Left ventricle myocardium inferior (tissue), 1 donor: Measurements from ENCODE around the gene SND1. TPM values are rescaled to one million over a fixed set of nuclear protein-coding genes. Genes with fewer than 3 reads are reported as not detected.
A peak's percentile ranks its signal among the peaks of the same experiment; 100 is the strongest.
"Not testable (repeated sequence)": the region's sequence is repeated elsewhere in the genome, so short reads cannot be mapped to it uniquely, and the experiment has no call there.

Experiments used
- DNase-seq: peaks from one replicate; pipeline ENCODE4 v3.0.0-alpha.2; 2020
- H3K27ac ChIP-seq: fragments of 200-600 bp; replicated peaks from 2 replicates; pipeline ENCODE4 v1.8.0; 2021
- H3K27me3 ChIP-seq: fragments of 200-600 bp; 2 replicates; pipeline ENCODE4 v1.8.0; 2021; ENCODE audit warnings: low read depth
- H3K36me3 ChIP-seq: fragments of 200-600 bp; 2 replicates; pipeline ENCODE4 v1.8.0; 2021
- H3K4me1 ChIP-seq: fragments of 200-600 bp; 2 replicates; pipeline ENCODE4 v1.8.0; 2021
- H3K4me3 ChIP-seq: fragments of 200-600 bp; 2 replicates; pipeline ENCODE4 v1.8.0; 2021; ENCODE audit warnings: mild to moderate bottlenecking, moderate library complexity
- H3K9me3 ChIP-seq: fragments of 200-600 bp; replicated peaks from 2 replicates; pipeline ENCODE4 v1.8.0; 2021
- intact Hi-C: fragments of 100-400 bp; cut with micrococcal nuclease; formaldehyde crosslinking; loops from one replicate; pipeline ENCODE4 v1.11.0; 2022
- total RNA-seq: library from RNA; stranded (reverse); fragmentation: NEBNext Ultra II Directional; extraction: Animal tissue kit (Norgen Biotek cat#: 25700); gene quantifications from one replicate; pipeline ENCODE4 v1.2.1, GENCODE V29; 2021
- TF ChIP-seq, protein P1 (sequence below): fragments of 200-600 bp; IDR thresholded peaks from 2 replicates; pipeline ENCODE4 v1.8.0; 2021; ENCODE audit warnings: antibody characterized with exemption, mild to moderate bottlenecking, borderline replicate concordance
- donor health status: DM: no; HTN: yes; CAD: no; lungs with severe emphysema.

Gene SND1
- total RNA-seq, 1 donor from 2014 or later, result 71.6 TPM

DNA sequence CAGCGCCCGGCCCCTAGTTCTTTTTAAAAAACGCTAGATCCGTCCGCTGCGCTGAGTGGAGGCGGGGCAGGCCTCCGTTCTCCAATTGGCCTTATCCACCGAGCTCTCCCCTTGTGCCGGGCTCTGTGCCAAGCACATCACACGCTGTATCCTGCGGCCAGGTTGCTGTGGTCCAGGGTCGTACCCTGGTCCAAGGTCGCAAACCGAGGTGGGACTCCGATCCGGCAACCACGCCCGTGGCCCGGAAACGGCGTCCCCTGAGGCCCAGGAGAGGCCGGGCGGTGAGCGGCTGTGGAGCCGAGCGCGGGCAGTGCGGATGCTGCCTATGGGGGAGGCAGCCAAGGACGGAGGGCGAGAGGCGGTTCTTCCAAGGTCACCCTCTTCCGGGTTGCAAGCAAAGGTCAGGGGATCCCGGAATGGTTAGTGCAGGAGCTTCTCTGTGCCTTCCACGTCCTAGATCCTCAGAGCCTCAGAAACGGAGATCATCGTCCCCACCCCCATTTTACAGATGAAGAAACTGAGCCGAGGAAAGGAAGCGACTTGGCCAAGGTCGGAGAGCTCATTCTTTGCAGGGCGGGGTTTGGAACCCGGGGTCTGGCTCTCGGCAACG, 451.6 kb downstream of the SND1 start:
- no peaks in the 10 kb centered on the region for H3K9me3 ChIP-seq
- peaks cover 59% of the 10 kb centered on the region for H3K27me3 ChIP-seq
- H3K27ac ChIP-seq, result peak overlapping the region; percentile 6
- DNase-seq, result peak; percentile 52
- H3K36me3 ChIP-seq, result no peaks in the 10 kb centered on the region
- H3K4me3 ChIP-seq, result peak overlapping the region; percentile 61
- peaks cover 14% of the 10 kb centered on the region for H3K4me1 ChIP-seq
- TF ChIP-seq, protein P1, sequence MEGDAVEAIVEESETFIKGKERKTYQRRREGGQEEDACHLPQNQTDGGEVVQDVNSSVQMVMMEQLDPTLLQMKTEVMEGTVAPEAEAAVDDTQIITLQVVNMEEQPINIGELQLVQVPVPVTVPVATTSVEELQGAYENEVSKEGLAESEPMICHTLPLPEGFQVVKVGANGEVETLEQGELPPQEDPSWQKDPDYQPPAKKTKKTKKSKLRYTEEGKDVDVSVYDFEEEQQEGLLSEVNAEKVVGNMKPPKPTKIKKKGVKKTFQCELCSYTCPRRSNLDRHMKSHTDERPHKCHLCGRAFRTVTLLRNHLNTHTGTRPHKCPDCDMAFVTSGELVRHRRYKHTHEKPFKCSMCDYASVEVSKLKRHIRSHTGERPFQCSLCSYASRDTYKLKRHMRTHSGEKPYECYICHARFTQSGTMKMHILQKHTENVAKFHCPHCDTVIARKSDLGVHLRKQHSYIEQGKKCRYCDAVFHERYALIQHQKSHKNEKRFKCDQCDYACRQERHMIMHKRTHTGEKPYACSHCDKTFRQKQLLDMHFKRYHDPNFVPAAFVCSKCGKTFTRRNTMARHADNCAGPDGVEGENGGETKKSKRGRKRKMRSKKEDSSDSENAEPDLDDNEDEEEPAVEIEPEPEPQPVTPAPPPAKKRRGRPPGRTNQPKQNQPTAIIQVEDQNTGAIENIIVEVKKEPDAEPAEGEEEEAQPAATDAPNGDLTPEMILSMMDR, result no peak
- intact Hi-C loops, result no loop called here

DNA sequence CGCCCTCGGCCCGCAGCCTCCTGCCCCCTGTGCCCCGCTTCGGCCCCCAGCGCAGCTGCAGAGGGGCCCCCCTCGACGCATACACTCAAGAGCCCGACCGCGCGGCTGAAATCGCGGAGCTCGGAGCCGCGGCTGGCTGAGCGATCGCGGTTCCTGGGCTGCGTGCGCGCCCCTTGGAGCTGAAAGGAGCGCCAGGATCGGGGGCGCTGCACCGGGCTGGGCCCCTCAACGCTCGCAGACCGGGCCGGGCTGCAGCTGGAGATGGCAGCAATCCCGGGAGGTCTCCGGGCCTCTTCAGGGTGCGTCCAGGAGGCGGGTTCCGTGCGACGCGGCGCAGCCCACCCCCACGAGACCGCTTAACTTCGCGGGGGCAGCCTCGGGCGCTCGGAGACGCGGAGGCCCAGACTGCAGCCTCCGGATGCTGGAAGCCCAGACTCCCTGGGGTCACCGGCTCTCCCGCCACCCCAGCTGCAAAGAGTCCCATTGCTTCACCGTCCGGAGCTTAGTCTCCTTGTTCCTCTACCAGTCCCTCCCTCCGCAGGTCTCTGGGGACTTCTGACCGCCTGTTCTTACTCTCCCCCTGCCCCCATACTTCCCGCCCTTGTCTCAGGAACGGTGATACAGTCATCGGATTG, 452.2 kb downstream of the SND1 start:
- Histone ChIP-seq H3K27ac (peak overlapping the region; percentile 6), H3K4me3 (peak overlapping the region; percentile 61), H3K4me1 (peaks cover 14% of the 10 kb centered on the region), H3K27me3 (peaks cover 64% of the 10 kb centered on the region), H3K9me3 (no peaks in the 10 kb centered on the region), H3K36me3 (no peaks in the 10 kb centered on the region)
- DNase-seq, result peak; percentile 26
- intact Hi-C loops, result no loop called here
- TF ChIP-seq, protein P1, result no peak

DNA sequence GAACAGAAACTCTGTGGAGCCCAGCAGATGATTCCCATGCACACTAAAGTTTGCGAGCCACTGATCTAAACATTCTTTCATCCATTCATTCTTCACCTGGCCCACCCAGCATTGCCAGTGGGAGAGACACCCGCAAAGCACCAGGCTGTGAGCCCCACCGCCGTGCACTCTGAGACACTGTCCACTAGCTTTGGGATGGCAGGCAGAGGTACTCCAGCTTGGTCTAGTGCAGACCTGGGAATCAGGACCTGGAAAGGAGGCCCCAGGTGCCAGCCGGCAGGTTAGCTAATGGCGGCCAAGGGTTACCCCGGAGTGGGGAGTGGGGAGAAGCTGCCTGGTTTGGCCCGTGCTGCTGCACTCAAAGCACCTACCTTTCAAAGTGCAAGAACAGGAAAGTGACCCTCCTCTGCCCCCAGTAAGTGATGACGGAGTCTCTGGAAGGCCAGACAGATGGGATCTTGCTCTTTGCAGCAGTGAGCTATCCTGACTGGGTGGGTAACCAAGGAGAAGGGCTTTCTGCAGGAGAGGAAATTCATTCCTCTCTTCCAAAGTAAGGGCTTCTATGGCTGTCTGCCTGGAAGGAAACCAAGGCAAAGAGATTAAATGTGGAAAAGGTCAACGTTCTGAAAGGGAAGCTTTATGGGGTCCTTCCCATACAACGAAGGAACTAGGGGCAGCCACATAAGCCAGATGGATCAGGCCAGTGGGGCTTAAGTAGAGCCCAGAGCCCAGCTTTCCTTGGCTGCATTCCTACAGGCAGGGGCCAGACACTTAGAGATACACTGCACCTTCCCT, 453.4 kb downstream of the SND1 start:
- DNase-seq, result no peak
- Histone ChIP-seq H3K27ac (no peak overlapping the region), H3K27me3 (peaks cover 68% of the 10 kb centered on the region), H3K4me1 (peaks cover 14% of the 10 kb centered on the region), H3K36me3 (no peaks in the 10 kb centered on the region), H3K9me3 (no peaks in the 10 kb centered on the region), H3K4me3 (no peak overlapping the region)
- intact Hi-C loops, result no loop called here
- TF ChIP-seq, protein P1, result no peak

DNA sequence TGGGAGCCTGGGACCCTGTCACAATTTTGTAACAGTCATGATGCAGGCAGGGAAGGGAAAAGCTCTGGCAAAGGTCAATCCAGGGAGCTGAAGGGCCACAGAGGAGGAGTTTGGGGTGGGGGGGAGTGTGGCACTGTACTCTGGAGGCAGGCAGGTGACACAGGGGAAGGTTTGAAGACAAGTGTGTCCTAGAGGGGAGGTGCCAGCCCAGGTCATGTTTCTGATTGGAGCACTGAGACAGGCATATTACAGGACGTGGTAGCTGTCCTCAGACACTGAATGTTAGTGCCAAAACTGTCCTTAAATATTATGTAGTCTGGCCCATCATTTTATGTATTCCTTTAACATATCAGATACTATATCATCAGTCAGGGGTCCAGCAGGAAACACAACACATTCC, 454.8 kb downstream of the SND1 start:
- TF ChIP-seq, protein P1, result no peak
- DNase-seq, result no peak
- Histone ChIP-seq H3K27ac (no peak overlapping the region), H3K4me3 (no peak overlapping the region), H3K27me3 (peaks cover 68% of the 10 kb centered on the region), H3K36me3 (no peaks in the 10 kb centered on the region), H3K4me1 (peaks cover 14% of the 10 kb centered on the region), H3K9me3 (no peaks in the 10 kb centered on the region)
- intact Hi-C loops, result no loop called here

DNA sequence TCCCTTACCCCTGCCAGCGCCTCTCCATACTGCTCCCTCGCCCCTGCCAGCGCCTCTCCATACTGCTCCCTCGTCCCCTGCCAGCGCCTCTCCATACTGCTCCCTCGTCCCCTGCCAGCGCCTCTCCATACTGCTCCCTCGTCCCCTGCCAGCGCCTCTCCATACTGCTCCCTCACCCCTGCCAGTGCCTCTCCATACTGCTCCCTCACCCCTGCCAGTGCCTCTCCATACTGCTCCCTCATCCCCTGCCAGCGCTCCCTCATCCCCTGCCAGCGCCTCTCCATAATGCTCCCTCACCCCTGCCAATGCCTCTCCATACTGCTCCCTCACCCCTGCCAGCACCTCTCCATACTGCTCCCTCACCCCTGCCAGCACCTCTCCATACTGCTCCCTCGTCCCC, 455.5 kb downstream of the SND1 start:
- H3K4me1 ChIP-seq, result peaks cover 18% of the 10 kb centered on the region
- H3K36me3 ChIP-seq, intact Hi-C loops, DNase-seq, H3K27ac ChIP-seq, H3K9me3 ChIP-seq, H3K4me3 ChIP-seq: not testable (repeated sequence)
- peaks cover 61% of the 10 kb centered on the region for H3K27me3 ChIP-seq
